Measurements from ENCODE around the gene PLK3.

GRCh38 chr1:44801491-44802305, 1.5 kb downstream of the PLK3 start:
- TF ChIP-seq CTCF (IDR thresholded peaks at IDR 0.05; ENCODE audit: low read length) = no peak
- TF ChIP-seq EZH2 (IDR thresholded peaks at IDR 0.05; ENCODE audit: borderline replicate concordance, low read length) = no peak
